ENCODE results near the gene SCRN2.

Gene SCRN2

GRCh38 chr17:47857551-47858455 lies 16.7 kb upstream of the SCRN2 start:
- TF ChIP-seq, protein P1, sequence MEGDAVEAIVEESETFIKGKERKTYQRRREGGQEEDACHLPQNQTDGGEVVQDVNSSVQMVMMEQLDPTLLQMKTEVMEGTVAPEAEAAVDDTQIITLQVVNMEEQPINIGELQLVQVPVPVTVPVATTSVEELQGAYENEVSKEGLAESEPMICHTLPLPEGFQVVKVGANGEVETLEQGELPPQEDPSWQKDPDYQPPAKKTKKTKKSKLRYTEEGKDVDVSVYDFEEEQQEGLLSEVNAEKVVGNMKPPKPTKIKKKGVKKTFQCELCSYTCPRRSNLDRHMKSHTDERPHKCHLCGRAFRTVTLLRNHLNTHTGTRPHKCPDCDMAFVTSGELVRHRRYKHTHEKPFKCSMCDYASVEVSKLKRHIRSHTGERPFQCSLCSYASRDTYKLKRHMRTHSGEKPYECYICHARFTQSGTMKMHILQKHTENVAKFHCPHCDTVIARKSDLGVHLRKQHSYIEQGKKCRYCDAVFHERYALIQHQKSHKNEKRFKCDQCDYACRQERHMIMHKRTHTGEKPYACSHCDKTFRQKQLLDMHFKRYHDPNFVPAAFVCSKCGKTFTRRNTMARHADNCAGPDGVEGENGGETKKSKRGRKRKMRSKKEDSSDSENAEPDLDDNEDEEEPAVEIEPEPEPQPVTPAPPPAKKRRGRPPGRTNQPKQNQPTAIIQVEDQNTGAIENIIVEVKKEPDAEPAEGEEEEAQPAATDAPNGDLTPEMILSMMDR (IDR thresholded peaks at IDR 0.05; ENCODE audit: borderline replicate concordance, insufficient read depth, low read depth, low read length), result no peak
- no peak overlapping the region for H3K4me3 ChIP-seq (ENCODE audit: low read depth, low read length)

- TF ChIP-seq, protein P1 (IDR thresholded peaks at IDR 0.05; ENCODE audit: borderline replicate concordance, insufficient read depth, low read depth, low read length), result no peak
- H3K4me3 ChIP-seq (ENCODE audit: low read depth, low read length), result no peak overlapping the region
These were observed 15.8 kb upstream of the SCRN2 start for GRCh38 chr17:47856830-47857229.

GRCh38 chr17:47855737-47856136 lies 14.7 kb upstream of the SCRN2 start:
- H3K4me3 ChIP-seq (ENCODE audit: low read depth, low read length), result no peak overlapping the region
- TF ChIP-seq, protein P1 (IDR thresholded peaks at IDR 0.05; ENCODE audit: borderline replicate concordance, insufficient read depth, low read depth, low read length), result no peak

DNA sequence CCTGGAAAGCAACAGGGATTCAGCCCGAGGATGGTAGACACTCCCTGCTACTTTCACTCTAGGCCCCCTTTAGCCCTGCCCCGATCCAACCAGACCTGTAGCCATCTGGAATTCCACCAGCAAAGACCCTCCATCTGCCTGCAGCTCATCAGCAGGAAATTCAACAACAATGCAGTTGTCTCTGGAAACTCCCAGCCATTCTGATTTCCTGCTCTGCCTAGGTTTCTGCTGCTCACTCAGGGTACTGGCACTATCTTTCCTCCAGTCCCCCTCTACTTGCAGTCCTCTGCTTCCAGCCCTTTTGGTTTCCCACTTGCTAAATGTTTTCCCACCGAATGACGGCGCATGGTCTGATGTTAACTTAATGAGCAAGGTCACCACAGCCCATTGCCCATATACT lies 12.5 kb upstream of the SCRN2 start:
- H3K4me3 ChIP-seq (ENCODE audit: low read depth, low read length), result no peak overlapping the region
- TF ChIP-seq, protein P1 (IDR thresholded peaks at IDR 0.05; ENCODE audit: borderline replicate concordance, insufficient read depth, low read depth, low read length), result no peak

GRCh38 chr17:47852113-47852949 lies 11.3 kb upstream of the SCRN2 start:
- TF ChIP-seq, protein P1 (IDR thresholded peaks at IDR 0.05; ENCODE audit: borderline replicate concordance, insufficient read depth, low read depth, low read length), result no peak
- no peak overlapping the region for H3K4me3 ChIP-seq (ENCODE audit: low read depth, low read length)

DNA sequence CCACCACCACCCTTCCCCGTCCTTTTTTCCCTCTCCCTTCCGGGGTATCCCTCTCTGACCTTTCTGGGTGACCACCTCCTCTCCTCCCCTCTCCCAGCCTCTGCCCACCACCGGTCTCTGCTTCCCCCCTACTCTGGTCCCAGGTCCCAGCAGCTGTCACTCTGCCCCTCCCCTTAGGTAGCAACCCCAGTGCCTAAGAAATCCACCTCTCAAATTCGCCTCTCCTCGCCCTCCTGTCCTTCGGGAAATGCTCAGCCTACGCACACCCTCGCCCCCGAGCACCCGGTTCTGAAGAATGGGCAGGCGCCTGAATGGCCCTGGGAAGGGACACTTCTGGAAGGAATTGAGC lies 10.7 kb upstream of the SCRN2 start:
- TF ChIP-seq, protein P1 (IDR thresholded peaks at IDR 0.05; ENCODE audit: borderline replicate concordance, insufficient read depth, low read depth, low read length), result no peak
- H3K4me3 ChIP-seq (ENCODE audit: low read depth, low read length), result no peak overlapping the region

All from GM12875 (cell line).